ENCODE results near the gene ABCB1.
A peak's percentile ranks its signal among the peaks of the same experiment; 100 is the strongest.

ABCB1 gene

GRCh38 chr7:87600130-87601124 lies at the start of gene ABCB1:
Gene ABCB1 (minus strand): TSS chr7:87600884. CDS start chr7:87600184, 700 bp downstream.
- DNase-seq (ENCODE audit: low spot score): peak; percentile 65

- no peak for DNase-seq (ENCODE audit: low spot score)
These were observed 47.6 kb upstream of the ABCB1 start for GRCh38 chr7:87648316-87648715.

- DNase-seq (ENCODE audit: low spot score): no peak
These were observed 44.8 kb upstream of the ABCB1 start for GRCh38 chr7:87645446-87645845.

- no peak for DNase-seq (ENCODE audit: low spot score)
These were observed 35.2 kb upstream of the ABCB1 start for GRCh38 chr7:87635921-87636320.

- no peak for DNase-seq (ENCODE audit: low spot score)
These were observed 28.3 kb upstream of the ABCB1 start for GRCh38 chr7:87628780-87629569.

GRCh38 chr7:87627634-87627994 lies 26.9 kb upstream of the ABCB1 start:
- no peak for DNase-seq (ENCODE audit: low spot score)

GRCh38 chr7:87625101-87625500 lies 24.4 kb upstream of the ABCB1 start:
- no peak for DNase-seq (ENCODE audit: low spot score)

- DNase-seq (ENCODE audit: low spot score): no peak
These were observed 23.9 kb upstream of the ABCB1 start for GRCh38 chr7:87624628-87625027.

- DNase-seq (ENCODE audit: low spot score): no peak
These were observed 14.5 kb upstream of the ABCB1 start for GRCh38 chr7:87615197-87615596.

GRCh38 chr7:87609916-87610315 lies 9.2 kb upstream of the ABCB1 start:
- DNase-seq (ENCODE audit: low spot score): no peak

GRCh38 chr7:87608431-87608830 lies 7.7 kb upstream of the ABCB1 start:
- DNase-seq (ENCODE audit: low spot score): no peak

- DNase-seq (ENCODE audit: low spot score): no peak
These were observed 3.6 kb upstream of the ABCB1 start for GRCh38 chr7:87604264-87604663.

- no peak for DNase-seq (ENCODE audit: low spot score)
These were observed 1.3 kb downstream of the ABCB1 start for GRCh38 chr7:87599336-87599735.

GRCh38 chr7:87598234-87599009 lies 2.3 kb downstream of the ABCB1 start:
- no peak for DNase-seq (ENCODE audit: low spot score)

GRCh38 chr7:87596696-87597095 lies 4.0 kb downstream of the ABCB1 start:
- DNase-seq (ENCODE audit: low spot score): no peak

- no peak for DNase-seq (ENCODE audit: low spot score)
These were observed 4.5 kb downstream of the ABCB1 start for GRCh38 chr7:87596136-87596535.

- DNase-seq (ENCODE audit: low spot score): no peak
These were observed 8.4 kb downstream of the ABCB1 start for GRCh38 chr7:87592300-87592699.

- no peak for DNase-seq (ENCODE audit: low spot score)
These were observed 9.5 kb downstream of the ABCB1 start for GRCh38 chr7:87591211-87591610.

GRCh38 chr7:87590578-87590977 lies 10.1 kb downstream of the ABCB1 start:
- no peak for DNase-seq (ENCODE audit: low spot score)

- no peak for DNase-seq (ENCODE audit: low spot score)
These were observed 11.1 kb downstream of the ABCB1 start for GRCh38 chr7:87589631-87590030.

GRCh38 chr7:87581723-87582122 lies 19.0 kb downstream of the ABCB1 start:
- no peak for DNase-seq (ENCODE audit: low spot score)

GRCh38 chr7:87580636-87581035 lies 20.0 kb downstream of the ABCB1 start:
- no peak for DNase-seq (ENCODE audit: low spot score)
